ENCODE data around the gene CNTN4.

- TF ChIP-seq, protein P1, sequence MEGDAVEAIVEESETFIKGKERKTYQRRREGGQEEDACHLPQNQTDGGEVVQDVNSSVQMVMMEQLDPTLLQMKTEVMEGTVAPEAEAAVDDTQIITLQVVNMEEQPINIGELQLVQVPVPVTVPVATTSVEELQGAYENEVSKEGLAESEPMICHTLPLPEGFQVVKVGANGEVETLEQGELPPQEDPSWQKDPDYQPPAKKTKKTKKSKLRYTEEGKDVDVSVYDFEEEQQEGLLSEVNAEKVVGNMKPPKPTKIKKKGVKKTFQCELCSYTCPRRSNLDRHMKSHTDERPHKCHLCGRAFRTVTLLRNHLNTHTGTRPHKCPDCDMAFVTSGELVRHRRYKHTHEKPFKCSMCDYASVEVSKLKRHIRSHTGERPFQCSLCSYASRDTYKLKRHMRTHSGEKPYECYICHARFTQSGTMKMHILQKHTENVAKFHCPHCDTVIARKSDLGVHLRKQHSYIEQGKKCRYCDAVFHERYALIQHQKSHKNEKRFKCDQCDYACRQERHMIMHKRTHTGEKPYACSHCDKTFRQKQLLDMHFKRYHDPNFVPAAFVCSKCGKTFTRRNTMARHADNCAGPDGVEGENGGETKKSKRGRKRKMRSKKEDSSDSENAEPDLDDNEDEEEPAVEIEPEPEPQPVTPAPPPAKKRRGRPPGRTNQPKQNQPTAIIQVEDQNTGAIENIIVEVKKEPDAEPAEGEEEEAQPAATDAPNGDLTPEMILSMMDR (IDR thresholded peaks at IDR 0.05) = no peak
- TF ChIP-seq FOXJ3 (CRISPR knock-in tag; IDR thresholded peaks at IDR 0.05; ENCODE audit: borderline replicate concordance) (no peak), SMAD4 (CRISPR knock-in tag; IDR thresholded peaks at IDR 0.05) (no peak), ELF4 (CRISPR knock-in tag; IDR thresholded peaks at IDR 0.05; ENCODE audit: low read depth) (no peak), ATF1 (CRISPR knock-in tag; IDR thresholded peaks at IDR 0.05) (no peak), MAX (CRISPR knock-in tag; IDR thresholded peaks at IDR 0.05) (no peak)
Observed at GRCh38 chr3:2554656-2555055, 456.0 kb downstream of the CNTN4 start.
